OCI-LY1 (cell line): ENCODE results near the gene MTHFS.

Source experiments
- EZH2 ChIP-seq: fragments of 200-600 bp; sonication (generic), shearing (Covaris generic); IDR thresholded peaks from 2 replicates; pipeline ENCODE4 v1.8.0; 2017; ENCODE audit warnings: borderline replicate concordance, mixed run types, mild to moderate bottlenecking, antibody characterized with exemption, low read length, moderate library complexity, mixed read lengths
- TF ChIP-seq, protein P1 (sequence below): fragments of 200-600 bp; sonication (generic), shearing (Covaris generic); IDR thresholded peaks from 2 replicates; pipeline ENCODE4 v1.5.1; 2017; ENCODE audit warnings: mild to moderate bottlenecking, antibody characterized with exemption, low read length, moderate library complexity, mixed read lengths

DNA sequence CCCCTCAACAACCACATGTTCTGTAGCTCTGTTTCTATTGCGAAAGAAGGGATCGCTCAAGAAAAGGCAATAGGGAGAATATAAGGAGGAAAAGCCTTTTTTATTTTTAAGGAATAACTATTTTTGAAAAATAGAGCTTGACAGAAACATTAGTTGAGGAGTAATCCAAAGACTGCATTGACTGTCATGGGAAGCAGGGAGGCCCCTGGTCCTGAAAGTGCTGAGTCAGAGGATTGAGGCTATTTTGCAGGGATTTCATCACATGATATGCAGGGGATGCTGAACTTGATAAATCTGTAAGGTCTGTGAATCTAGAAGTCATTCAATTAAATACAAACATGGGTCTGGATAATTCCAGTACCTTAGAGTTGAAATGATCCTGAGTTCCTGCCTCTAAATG is 92.0 kb downstream of the MTHFS start:
- TF ChIP-seq, protein P1, sequence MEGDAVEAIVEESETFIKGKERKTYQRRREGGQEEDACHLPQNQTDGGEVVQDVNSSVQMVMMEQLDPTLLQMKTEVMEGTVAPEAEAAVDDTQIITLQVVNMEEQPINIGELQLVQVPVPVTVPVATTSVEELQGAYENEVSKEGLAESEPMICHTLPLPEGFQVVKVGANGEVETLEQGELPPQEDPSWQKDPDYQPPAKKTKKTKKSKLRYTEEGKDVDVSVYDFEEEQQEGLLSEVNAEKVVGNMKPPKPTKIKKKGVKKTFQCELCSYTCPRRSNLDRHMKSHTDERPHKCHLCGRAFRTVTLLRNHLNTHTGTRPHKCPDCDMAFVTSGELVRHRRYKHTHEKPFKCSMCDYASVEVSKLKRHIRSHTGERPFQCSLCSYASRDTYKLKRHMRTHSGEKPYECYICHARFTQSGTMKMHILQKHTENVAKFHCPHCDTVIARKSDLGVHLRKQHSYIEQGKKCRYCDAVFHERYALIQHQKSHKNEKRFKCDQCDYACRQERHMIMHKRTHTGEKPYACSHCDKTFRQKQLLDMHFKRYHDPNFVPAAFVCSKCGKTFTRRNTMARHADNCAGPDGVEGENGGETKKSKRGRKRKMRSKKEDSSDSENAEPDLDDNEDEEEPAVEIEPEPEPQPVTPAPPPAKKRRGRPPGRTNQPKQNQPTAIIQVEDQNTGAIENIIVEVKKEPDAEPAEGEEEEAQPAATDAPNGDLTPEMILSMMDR, result no peak
- no peak for TF ChIP-seq EZH2
